ENCODE data around the gene S100B. TPM values are rescaled to one million over a fixed set of nuclear protein-coding genes. Genes with fewer than 3 reads are reported as not detected.

S100B gene
- total RNA-seq, 1 experiment from 2014 or later = not detected

DNA sequence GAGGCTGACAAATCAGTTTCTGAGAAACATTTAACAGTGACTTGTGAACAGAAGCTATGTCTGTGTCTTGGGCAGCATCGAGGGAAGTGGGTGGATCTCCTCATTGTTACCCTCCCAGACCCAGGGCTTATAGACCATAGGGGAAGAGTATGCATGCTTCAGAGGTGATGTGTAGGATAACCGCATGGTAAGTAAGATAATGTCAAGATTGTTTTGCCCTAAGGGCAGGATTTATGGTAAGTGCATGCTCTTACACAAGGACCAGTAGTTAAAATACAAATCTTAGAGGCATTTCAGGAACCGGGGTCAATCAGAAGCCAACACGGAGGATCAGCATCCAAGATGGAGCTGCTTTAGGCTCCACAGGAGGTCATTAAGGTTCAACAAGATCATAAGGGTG, 22.8 kb upstream of the S100B start:
- H3K9me3 ChIP-seq = peaks cover 4% of the 10 kb centered on the region; the same call in 1 of the 2 replicates
- Mint-ChIP-seq H3K4me1 (ENCODE audit: low read depth, unreplicated experiment) (no peaks in the 10 kb centered on the region), H3K36me3 (ENCODE audit: insufficient read depth, unreplicated experiment) (no peaks in the 10 kb centered on the region), H3K9me3 (ENCODE audit: unreplicated experiment) (no peaks in the 10 kb centered on the region), H3K27ac (ENCODE audit: unreplicated experiment) (no peak overlapping the region), H3K4me3 (ENCODE audit: unreplicated experiment) (no peak overlapping the region), H3K27me3 (ENCODE audit: insufficient read depth, unreplicated experiment) (peaks cover 6% of the 10 kb centered on the region)
- BruUV-seq (replicated peaks) = no TSS peak
- intact Hi-C loops (cut with micrococcal nuclease; ENCODE audit: unreplicated experiment) = no loop called here
- no peaks in the 10 kb centered on the region for H3K27me3 ChIP-seq (replicated peaks; ENCODE audit: control insufficient read depth, insufficient read depth, low read length)
- CTCF ChIA-PET = no interaction called here
- no peak for DNase-seq
- no peaks in the 10 kb centered on the region for H3K4me1 ChIP-seq
- TF ChIP-seq, protein P1, sequence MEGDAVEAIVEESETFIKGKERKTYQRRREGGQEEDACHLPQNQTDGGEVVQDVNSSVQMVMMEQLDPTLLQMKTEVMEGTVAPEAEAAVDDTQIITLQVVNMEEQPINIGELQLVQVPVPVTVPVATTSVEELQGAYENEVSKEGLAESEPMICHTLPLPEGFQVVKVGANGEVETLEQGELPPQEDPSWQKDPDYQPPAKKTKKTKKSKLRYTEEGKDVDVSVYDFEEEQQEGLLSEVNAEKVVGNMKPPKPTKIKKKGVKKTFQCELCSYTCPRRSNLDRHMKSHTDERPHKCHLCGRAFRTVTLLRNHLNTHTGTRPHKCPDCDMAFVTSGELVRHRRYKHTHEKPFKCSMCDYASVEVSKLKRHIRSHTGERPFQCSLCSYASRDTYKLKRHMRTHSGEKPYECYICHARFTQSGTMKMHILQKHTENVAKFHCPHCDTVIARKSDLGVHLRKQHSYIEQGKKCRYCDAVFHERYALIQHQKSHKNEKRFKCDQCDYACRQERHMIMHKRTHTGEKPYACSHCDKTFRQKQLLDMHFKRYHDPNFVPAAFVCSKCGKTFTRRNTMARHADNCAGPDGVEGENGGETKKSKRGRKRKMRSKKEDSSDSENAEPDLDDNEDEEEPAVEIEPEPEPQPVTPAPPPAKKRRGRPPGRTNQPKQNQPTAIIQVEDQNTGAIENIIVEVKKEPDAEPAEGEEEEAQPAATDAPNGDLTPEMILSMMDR (IDR thresholded peaks at IDR 0.05; ENCODE audit: insufficient read depth in 1 of 2, low read depth in 1 of 2, low read length in 1 of 2, severe bottlenecking in 1 of 2, unreplicated experiment in 1 of 2) = no peak
- H3K36me3 ChIP-seq (ENCODE audit: control insufficient read depth, insufficient read depth, low read length) = no peaks in the 10 kb centered on the region
- POLR2A ChIA-PET = no interaction called here
- no peak overlapping the region for H3K4me3 ChIP-seq (ENCODE audit: low read depth, low read length)

DNA sequence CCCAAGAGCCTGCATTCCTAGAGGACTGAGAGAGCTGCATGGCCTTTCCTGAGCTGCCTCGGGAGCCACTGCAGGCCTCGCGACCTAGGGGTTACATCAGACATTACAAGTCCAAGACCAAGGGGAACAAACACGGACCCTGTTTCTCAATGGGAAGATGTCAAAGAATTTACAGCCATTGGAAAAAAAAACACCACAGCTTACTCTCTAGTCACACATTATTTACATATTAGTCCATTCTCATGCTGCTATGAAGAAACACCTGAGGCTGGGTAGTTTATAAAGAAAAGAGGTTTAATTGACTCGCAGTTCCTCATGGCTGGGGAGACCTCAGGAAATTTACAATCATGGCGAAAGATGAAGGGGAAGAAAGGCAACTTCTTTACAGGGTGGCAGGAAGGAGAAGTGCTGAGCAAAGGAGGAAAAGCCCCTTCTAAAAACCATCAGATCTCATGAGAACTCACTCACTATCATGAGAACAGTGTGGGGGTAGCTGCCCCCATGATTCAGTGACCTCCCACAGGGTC, 22.2 kb upstream of the S100B start:
- POLR2A ChIA-PET = no interaction called here
- no peaks in the 10 kb centered on the region for H3K36me3 ChIP-seq (ENCODE audit: control insufficient read depth, insufficient read depth, low read length)
- Mint-ChIP-seq H3K9me3 (ENCODE audit: unreplicated experiment) (no peaks in the 10 kb centered on the region), H3K36me3 (ENCODE audit: insufficient read depth, unreplicated experiment) (no peaks in the 10 kb centered on the region), H3K4me1 (ENCODE audit: low read depth, unreplicated experiment) (no peaks in the 10 kb centered on the region), H3K27ac (ENCODE audit: unreplicated experiment) (no peak overlapping the region), H3K27me3 (ENCODE audit: insufficient read depth, unreplicated experiment) (peaks cover 6% of the 10 kb centered on the region), H3K4me3 (ENCODE audit: unreplicated experiment) (no peak overlapping the region)
- TF ChIP-seq, protein P1 (IDR thresholded peaks at IDR 0.05; ENCODE audit: insufficient read depth in 1 of 2, low read depth in 1 of 2, low read length in 1 of 2, severe bottlenecking in 1 of 2, unreplicated experiment in 1 of 2) = no peak
- H3K4me1 ChIP-seq = no peaks in the 10 kb centered on the region
- BruUV-seq (replicated peaks) = no TSS peak
- DNase-seq = no peak
- H3K27me3 ChIP-seq (replicated peaks; ENCODE audit: control insufficient read depth, insufficient read depth, low read length) = no peaks in the 10 kb centered on the region
- intact Hi-C loops (cut with micrococcal nuclease; ENCODE audit: unreplicated experiment) = no loop called here
- CTCF ChIA-PET = no interaction called here
- peaks cover 4% of the 10 kb centered on the region; the same call in 1 of the 2 replicates for H3K9me3 ChIP-seq
- H3K4me3 ChIP-seq (ENCODE audit: low read depth, low read length) = no peak overlapping the region

DNA sequence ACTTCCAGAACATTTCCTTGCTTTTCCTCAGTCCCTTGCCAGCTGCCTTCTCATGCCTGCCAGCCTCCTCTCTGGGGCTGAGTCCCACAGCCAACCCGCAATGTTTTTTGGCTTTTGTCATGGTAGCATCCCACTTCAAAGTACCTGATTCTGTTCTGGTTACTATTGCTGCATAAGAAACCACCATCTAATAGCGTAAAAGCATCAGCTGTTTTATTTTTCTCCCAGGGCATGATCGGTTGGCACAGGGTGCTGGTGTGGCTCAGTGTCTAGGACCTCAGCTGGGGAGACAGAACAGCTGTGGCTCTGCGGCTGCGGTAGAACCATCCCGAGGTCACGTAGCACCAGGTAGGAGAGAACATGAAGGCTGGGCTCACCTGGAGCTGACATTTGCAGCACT, 21.7 kb upstream of the S100B start:
- Histone ChIP-seq H3K27me3 (replicated peaks; ENCODE audit: control insufficient read depth, insufficient read depth, low read length) (no peaks in the 10 kb centered on the region), H3K4me1 (no peaks in the 10 kb centered on the region), H3K4me3 (ENCODE audit: low read depth, low read length) (no peak overlapping the region), H3K9me3 (peaks cover 4% of the 10 kb centered on the region; the same call in 1 of the 2 replicates), H3K36me3 (ENCODE audit: control insufficient read depth, insufficient read depth, low read length) (no peaks in the 10 kb centered on the region)
- Mint-ChIP-seq H3K4me1 (ENCODE audit: low read depth, unreplicated experiment) (no peaks in the 10 kb centered on the region), H3K27ac (ENCODE audit: unreplicated experiment) (no peak overlapping the region), H3K4me3 (ENCODE audit: unreplicated experiment) (no peak overlapping the region), H3K9me3 (ENCODE audit: unreplicated experiment) (no peaks in the 10 kb centered on the region), H3K27me3 (ENCODE audit: insufficient read depth, unreplicated experiment) (peaks cover 6% of the 10 kb centered on the region), H3K36me3 (ENCODE audit: insufficient read depth, unreplicated experiment) (no peaks in the 10 kb centered on the region)
- intact Hi-C loops (cut with micrococcal nuclease; ENCODE audit: unreplicated experiment) = no loop called here
- no peak for DNase-seq
- no TSS peak for BruUV-seq (replicated peaks)
- ChIA-PET CTCF (no interaction called here), POLR2A (interaction anchor here (0.6 kb wide), 1 partner anchor 9 kb away, joined by 6 read pairs; the partner anchor contains the start of gene PRMT2)
- TF ChIP-seq, protein P1 (IDR thresholded peaks at IDR 0.05; ENCODE audit: insufficient read depth in 1 of 2, low read depth in 1 of 2, low read length in 1 of 2, severe bottlenecking in 1 of 2, unreplicated experiment in 1 of 2) = no peak

All from Caco-2 (cell line).